ENCODE data around the gene VCP.

The VCP gene

DNA sequence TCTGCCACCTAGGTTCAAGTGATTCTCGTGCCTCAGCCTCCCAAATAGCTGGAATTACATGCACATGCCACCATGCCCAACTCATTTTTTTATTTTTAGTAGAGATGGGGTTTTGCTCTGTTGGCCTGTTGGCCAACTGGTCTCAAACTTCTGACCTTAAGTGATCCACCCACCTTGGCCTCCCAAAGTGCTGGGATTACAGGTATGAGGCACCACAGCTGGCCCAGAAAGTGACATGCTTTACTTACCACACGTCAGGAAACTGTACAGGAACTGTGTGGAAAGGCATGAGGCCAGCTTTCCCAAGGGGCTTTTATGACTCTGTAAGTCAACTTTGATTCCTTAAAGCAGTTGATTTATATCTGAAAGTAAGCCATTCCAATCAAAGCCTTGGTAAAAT is 57.9 kb downstream of the VCP start:
- DNase-seq (ENCODE audit: low read depth): no peak

DNA sequence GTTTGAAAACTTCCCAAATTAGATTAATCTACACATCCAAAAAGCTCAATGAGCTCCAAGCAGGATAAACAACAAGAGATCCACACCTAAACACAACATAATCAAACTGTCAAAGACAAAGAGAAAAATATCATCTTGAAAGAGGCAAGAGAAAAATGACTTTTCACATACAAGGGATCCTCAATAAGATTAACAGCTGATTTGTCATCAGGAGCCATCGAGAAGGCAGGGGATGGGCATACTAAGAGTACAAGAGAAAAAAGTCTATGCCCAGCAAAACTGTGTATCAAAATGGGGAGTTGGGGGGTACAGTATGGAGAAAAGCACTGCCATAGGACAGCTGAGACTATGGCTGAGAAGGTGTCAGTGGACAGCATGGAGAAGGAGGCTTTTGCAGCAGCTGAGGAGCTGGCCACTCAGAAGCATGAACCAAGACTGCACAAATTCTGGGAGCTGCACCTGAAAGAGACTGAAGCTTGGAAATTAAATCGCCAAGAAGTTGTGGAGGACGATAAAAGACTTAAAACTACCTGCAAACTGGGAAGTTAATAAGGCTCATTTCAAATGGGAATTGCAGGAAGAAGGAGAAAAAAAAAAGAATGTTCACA is 62.0 kb downstream of the VCP start:
- no peak for DNase-seq (ENCODE audit: low read depth)
